A549 (cell line): ENCODE results near the gene CTBP2. TPM values are rescaled to one million over a fixed set of nuclear protein-coding genes. Genes with fewer than 3 reads are reported as not detected.

Experiments used
- ATAC-seq, 2 experiments: fragments of 200-7000 bp in 1 of 2; fragments of >200 bp in 1 of 2; cut with Nextera tagmentation in 1 of 2; cut with Tn5 transposase in 1 of 2; 3 replicates each; pipeline versions ENCODE4 v1.8.0 to v1.9.1; 2018 to 2020; ENCODE audit warnings: mild to moderate bottlenecking in 1 of 2, moderate library complexity in 1 of 2
- CTCF ChIA-PET: fragments of 300-600 bp; sonication (Branson Sonifier 250); formaldehyde crosslinking; extraction: SDS; loops from one replicate; lab custom pipeline; 2021; ENCODE audit warnings: antibody characterized with exemption, inconsistent platforms; lab: Yijun Ruan, JAX
- POLR2A ChIA-PET: fragments of 350-600 bp; formaldehyde crosslinking; extraction: SDS; loops from one replicate; lab custom pipeline; 2021; ENCODE audit warnings: antibody characterized with exemption, inconsistent platforms; lab: Yijun Ruan, JAX
- DNase-seq, 2 experiments: peaks; one replicate each; pipeline versions ENCODE4 v3.0.0 to v3.0.0-alpha.2; 2011 to 2016; ENCODE audit warnings: low read depth in 1 of 2, low spot score in 1 of 2
- FAIRE-seq: peaks from 2 replicates; lab custom pipeline; 2011; peaks lifted over from hg19 to GRCh38; lab: Jason Lieb, UNC
- H3K27ac ChIP-seq, 2 experiments: fragments of >200 bp; sonication (Bioruptor Twin); formaldehyde crosslinking; 3 replicates each; pipeline ENCODE4 v1.5.1; 2016 to 2017
- H3K4me1 ChIP-seq: fragments of >200 bp; sonication (Bioruptor Twin); formaldehyde crosslinking; 3 replicates; pipeline ENCODE4 v1.6.1; 2016
- H3K4me2 ChIP-seq: fragments of >200 bp; sonication (Bioruptor Twin); formaldehyde crosslinking; 3 replicates; pipeline ENCODE4 v1.6.1; 2016
- H3K4me3 ChIP-seq: fragments of >200 bp; sonication (Bioruptor Twin); formaldehyde crosslinking; 3 replicates; pipeline ENCODE4 v1.5.1; 2016
- H3K9me3 ChIP-seq: fragments of >200 bp; sonication (Bioruptor Twin); formaldehyde crosslinking; 3 replicates; pipeline ENCODE4 v1.6.1; 2016
- CHD4 ChIP-seq: fragments of 200-600 bp; sonication (generic); IDR thresholded peaks from 2 replicates; pipeline ENCODE4 v1.6.1; 2016; ENCODE audit warnings: antibody characterized with exemption, mild to moderate bottlenecking, borderline replicate concordance
- EHMT2 ChIP-seq: fragments of 200-600 bp; sonication (generic); IDR thresholded peaks from 2 replicates; pipeline ENCODE4 v1.6.1; 2016; ENCODE audit warnings: antibody characterized with exemption, low read depth, mild to moderate bottlenecking, moderate library complexity
- ESRRA ChIP-seq: fragments of 150-350 bp; IDR thresholded peaks from 2 replicates; pipeline ENCODE4 v1.6.1; 2014; ENCODE audit warnings: mild to moderate bottlenecking, low read length, borderline replicate concordance
- FOXS1 ChIP-seq: fragments of 250-450 bp; sonication (Bioruptor Pico); IDR thresholded peaks from 2 replicates; pipeline ENCODE4 v1.5.0; 2020; ENCODE audit warnings: mild to moderate bottlenecking, moderate library complexity
- GATA3 ChIP-seq: IDR thresholded peaks from 2 replicates; pipeline ENCODE4 v1.6.1; 2012; ENCODE audit warnings: borderline replicate concordance
- HOXB5 ChIP-seq: fragments of 250-450 bp; sonication (Bioruptor Pico); IDR thresholded peaks from 2 replicates; pipeline ENCODE4 v1.5.0; 2020; ENCODE audit warnings: mild to moderate bottlenecking, moderate library complexity
- JUN ChIP-seq, 2 experiments: fragments of >200 bp; sonication (Bioruptor Twin); formaldehyde crosslinking; IDR thresholded peaks; 2 replicates in 1 of 2; 3 replicates in 1 of 2; pipeline ENCODE4 v1.6.1; 2016 to 2017
- NPAS2 ChIP-seq: fragments of 250-450 bp; sonication (Bioruptor Pico); IDR thresholded peaks from 2 replicates; pipeline ENCODE4 v1.8.0; 2022; ENCODE audit warnings: mild to moderate bottlenecking, moderate library complexity, borderline replicate concordance
- RARB ChIP-seq: fragments of 250-450 bp; sonication (Bioruptor Pico); IDR thresholded peaks from 2 replicates; pipeline ENCODE4 v1.8.0; 2021; ENCODE audit warnings: mild to moderate bottlenecking, moderate library complexity
- RNF2 ChIP-seq: fragments of 200-600 bp; sonication (generic); IDR thresholded peaks from 2 replicates; pipeline ENCODE4 v1.6.1; 2016; ENCODE audit warnings: low read depth, mild to moderate bottlenecking, antibody characterized with exemption, moderate library complexity, borderline replicate concordance
- TP53 ChIP-seq: fragments of 250-450 bp; sonication (Bioruptor Pico); IDR thresholded peaks from 2 replicates; pipeline ENCODE4 v1.5.0; 2021; ENCODE audit warnings: mild to moderate bottlenecking, moderate library complexity
- WGBS: methylation state at CpG from one replicate; pipeline ENCODE4 v1.1.6; 2017; ENCODE audit errors: missing lambda C conversion rate; 5-methylcytosine and 5-hydroxymethylcytosine counted together
- polyA plus RNA-seq, 4 experiments: library from polyadenylated mRNA; depleted of rRNA in 3 of 4; stranded (reverse); fragments of >200 nt; fragmentation: RNase III in 1 of 4; extraction: RNeasy Plus Mini Kit Qiagen cat#74134 plus additional on column Dnase treatment in 1 of 4; gene quantifications; 2 replicates in 3 of 4; 3 replicates in 1 of 4; pipeline ENCODE4 v1.2.3, GENCODE V29; 2011 to 2017
- TF ChIP-seq, protein P1 (sequence below): fragments of 200-600 bp; sonication (generic); IDR thresholded peaks from 2 replicates; pipeline ENCODE4 v1.6.1; 2016; ENCODE audit warnings: antibody characterized with exemption, mild to moderate bottlenecking, moderate library complexity

The CTBP2 gene
- polyA plus RNA-seq, 2 of the 4 experiments (the other 2 are of a cell fraction), result 74.9 to 78.9 TPM

GRCh38 chr10:124952123-124952522 is 208.2 kb downstream of the CTBP2 start:
- DNase-seq, result no peak
- no peak overlapping the region for H3K27ac ChIP-seq
- TF ChIP-seq HOXB5 (CRISPR knock-in tag) (no peak), JUN (IDR thresholded peaks at IDR 0.05) (no peak), RARB (CRISPR knock-in tag) (no peak), FOXS1 (no peak)
- TF ChIP-seq, all 56 proteins: peak for 0
- Histone ChIP-seq H3K4me1 (no peaks in the 10 kb centered on the region), H3K4me3 (no peak overlapping the region), H3K9me3 (no peaks in the 10 kb centered on the region), H3K4me2 (no peak overlapping the region)
- WGBS, result 95% methylated on average over 6 of the region's 6 CpGs
- POLR2A ChIA-PET, result no interaction called here
- ATAC-seq (no peak), FAIRE-seq (no peak)
- CTCF ChIA-PET, result interaction anchor here (1.1 kb wide), 1 partner anchor 13 kb away, joined by 3 read pairs; no protein-coding TSS in a partner anchor

- no peak for FAIRE-seq
Observed at GRCh38 chr10:124949543-124949942, 210.8 kb downstream of the CTBP2 start.

GRCh38 chr10:124946945-124947344 is 213.4 kb downstream of the CTBP2 start:
- DNase-seq, result no peak
- WGBS, result 69% methylated on average over 2 of the region's 2 CpGs
- no peak overlapping the region for H3K4me2 ChIP-seq
- no peak overlapping the region for H3K4me3 ChIP-seq
- no peaks in the 10 kb centered on the region for H3K9me3 ChIP-seq
- no peak overlapping the region for H3K27ac ChIP-seq
- TF ChIP-seq HOXB5 (CRISPR knock-in tag) (no peak), GATA3 (no peak), CHD4 (no peak), ESRRA (no peak)
- TF ChIP-seq, protein P1, sequence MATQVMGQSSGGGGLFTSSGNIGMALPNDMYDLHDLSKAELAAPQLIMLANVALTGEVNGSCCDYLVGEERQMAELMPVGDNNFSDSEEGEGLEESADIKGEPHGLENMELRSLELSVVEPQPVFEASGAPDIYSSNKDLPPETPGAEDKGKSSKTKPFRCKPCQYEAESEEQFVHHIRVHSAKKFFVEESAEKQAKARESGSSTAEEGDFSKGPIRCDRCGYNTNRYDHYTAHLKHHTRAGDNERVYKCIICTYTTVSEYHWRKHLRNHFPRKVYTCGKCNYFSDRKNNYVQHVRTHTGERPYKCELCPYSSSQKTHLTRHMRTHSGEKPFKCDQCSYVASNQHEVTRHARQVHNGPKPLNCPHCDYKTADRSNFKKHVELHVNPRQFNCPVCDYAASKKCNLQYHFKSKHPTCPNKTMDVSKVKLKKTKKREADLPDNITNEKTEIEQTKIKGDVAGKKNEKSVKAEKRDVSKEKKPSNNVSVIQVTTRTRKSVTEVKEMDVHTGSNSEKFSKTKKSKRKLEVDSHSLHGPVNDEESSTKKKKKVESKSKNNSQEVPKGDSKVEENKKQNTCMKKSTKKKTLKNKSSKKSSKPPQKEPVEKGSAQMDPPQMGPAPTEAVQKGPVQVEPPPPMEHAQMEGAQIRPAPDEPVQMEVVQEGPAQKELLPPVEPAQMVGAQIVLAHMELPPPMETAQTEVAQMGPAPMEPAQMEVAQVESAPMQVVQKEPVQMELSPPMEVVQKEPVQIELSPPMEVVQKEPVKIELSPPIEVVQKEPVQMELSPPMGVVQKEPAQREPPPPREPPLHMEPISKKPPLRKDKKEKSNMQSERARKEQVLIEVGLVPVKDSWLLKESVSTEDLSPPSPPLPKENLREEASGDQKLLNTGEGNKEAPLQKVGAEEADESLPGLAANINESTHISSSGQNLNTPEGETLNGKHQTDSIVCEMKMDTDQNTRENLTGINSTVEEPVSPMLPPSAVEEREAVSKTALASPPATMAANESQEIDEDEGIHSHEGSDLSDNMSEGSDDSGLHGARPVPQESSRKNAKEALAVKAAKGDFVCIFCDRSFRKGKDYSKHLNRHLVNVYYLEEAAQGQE, result no peak
- ATAC-seq, result no peak
- POLR2A ChIA-PET, result no interaction called here
- peaks cover 22% of the 10 kb centered on the region for H3K4me1 ChIP-seq
- FAIRE-seq, result no peak
- CTCF ChIA-PET, result no interaction called here

More at GRCh38 chr10:124949543-124949942, 210.8 kb downstream of the CTBP2 start:
- Histone ChIP-seq H3K4me3 (no peak overlapping the region), H3K27ac (no peak overlapping the region), H3K4me2 (no peak overlapping the region), H3K9me3 (no peaks in the 10 kb centered on the region), H3K4me1 (peaks cover 7% of the 10 kb centered on the region; the same call in 2 of the 3 replicates)
- POLR2A ChIA-PET, result interaction anchor here (0.5 kb wide), 1 partner anchor 205 kb away, joined by 3 read pairs; the partner anchor contains the start of gene FAM53B
- no peak for DNase-seq
- CTCF ChIA-PET, result no interaction called here
- 93% methylated on average over 5 of the region's 5 CpGs for WGBS
- ATAC-seq, result peak; percentile 43 to 51; a peak in 2 of 6 replicates
- TF ChIP-seq NPAS2 (CRISPR knock-in tag) (no peak), GATA3 (no peak), RNF2 (no peak), TP53 (CRISPR knock-in tag) (no peak), EHMT2 (no peak)
- TF ChIP-seq, protein P1, result no peak
